Peyer's patch (tissue), 4 donors: ENCODE data around the gene EOMES.

Source experiments
- POLR2A ChIP-seq, 2 donors: fragments of 450-650 bp; IDR thresholded peaks; one replicate each; pipeline ENCODE4 v1.5.1; 2017; ENCODE audit warnings: antibody characterized with exemption in 2 of 2, mild to moderate bottlenecking in 2 of 2, moderate library complexity in 2 of 2
- TF ChIP-seq, protein P1 (sequence below), 6 experiments: fragments of 450-650 bp in 4 of 6; fragments of 200-600 bp in 2 of 6; sonication (generic) in 1 of 6; IDR thresholded peaks; one replicate each; pipeline ENCODE4 v1.5.1; 2017 to 2019; ENCODE audit warnings: antibody characterized with exemption in 6 of 6, mild to moderate bottlenecking in 3 of 6, moderate library complexity in 1 of 6

GRCh38 chr3:27671101-27671500 is 51.0 kb downstream of the EOMES start:
- no peak for TF ChIP-seq POLR2A (IDR thresholded peaks at IDR 0.05)
- TF ChIP-seq, protein P1, sequence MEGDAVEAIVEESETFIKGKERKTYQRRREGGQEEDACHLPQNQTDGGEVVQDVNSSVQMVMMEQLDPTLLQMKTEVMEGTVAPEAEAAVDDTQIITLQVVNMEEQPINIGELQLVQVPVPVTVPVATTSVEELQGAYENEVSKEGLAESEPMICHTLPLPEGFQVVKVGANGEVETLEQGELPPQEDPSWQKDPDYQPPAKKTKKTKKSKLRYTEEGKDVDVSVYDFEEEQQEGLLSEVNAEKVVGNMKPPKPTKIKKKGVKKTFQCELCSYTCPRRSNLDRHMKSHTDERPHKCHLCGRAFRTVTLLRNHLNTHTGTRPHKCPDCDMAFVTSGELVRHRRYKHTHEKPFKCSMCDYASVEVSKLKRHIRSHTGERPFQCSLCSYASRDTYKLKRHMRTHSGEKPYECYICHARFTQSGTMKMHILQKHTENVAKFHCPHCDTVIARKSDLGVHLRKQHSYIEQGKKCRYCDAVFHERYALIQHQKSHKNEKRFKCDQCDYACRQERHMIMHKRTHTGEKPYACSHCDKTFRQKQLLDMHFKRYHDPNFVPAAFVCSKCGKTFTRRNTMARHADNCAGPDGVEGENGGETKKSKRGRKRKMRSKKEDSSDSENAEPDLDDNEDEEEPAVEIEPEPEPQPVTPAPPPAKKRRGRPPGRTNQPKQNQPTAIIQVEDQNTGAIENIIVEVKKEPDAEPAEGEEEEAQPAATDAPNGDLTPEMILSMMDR (IDR thresholded peaks at IDR 0.05): no peak
